ENCODE results near the gene MNAT1.

MNAT1 gene

GRCh38 chr14:60732840-60733483, 1.6 kb upstream of the MNAT1 start:
- no peaks in the 10 kb centered on the region for H3K4me1 ChIP-seq (ENCODE audit: control insufficient read depth, insufficient read depth, low read length)
- H3K4me3 ChIP-seq (ENCODE audit: low read depth, low read length), result no peak overlapping the region
- H3K27ac ChIP-seq (ENCODE audit: extremely low read depth, low read depth, low read length), result no peak overlapping the region
- ChIA-PET POLR2A (interaction anchor here (1.8 kb wide), 1 partner anchor 10 kb away, joined by 13 read pairs; the partner anchor contains the start of gene SIX4), CTCF (interaction anchor here (1.5 kb wide), 1 partner anchor 11 kb away, joined by 3 read pairs; no protein-coding TSS in a partner anchor)
- H3K9me3 ChIP-seq (ENCODE audit: control insufficient read depth, insufficient read depth, low read depth, low read length), result no peaks in the 10 kb centered on the region
- H3K36me3 ChIP-seq (ENCODE audit: control insufficient read depth in 2 of 2, insufficient read depth in 1 of 2, low read length in 2 of 2), result no peaks in the 10 kb centered on the region
- no peak for TF ChIP-seq MYNN (tag by site-specific recombination; IDR thresholded peaks at IDR 0.05; ENCODE audit: borderline replicate concordance)
- TF ChIP-seq, protein P1, sequence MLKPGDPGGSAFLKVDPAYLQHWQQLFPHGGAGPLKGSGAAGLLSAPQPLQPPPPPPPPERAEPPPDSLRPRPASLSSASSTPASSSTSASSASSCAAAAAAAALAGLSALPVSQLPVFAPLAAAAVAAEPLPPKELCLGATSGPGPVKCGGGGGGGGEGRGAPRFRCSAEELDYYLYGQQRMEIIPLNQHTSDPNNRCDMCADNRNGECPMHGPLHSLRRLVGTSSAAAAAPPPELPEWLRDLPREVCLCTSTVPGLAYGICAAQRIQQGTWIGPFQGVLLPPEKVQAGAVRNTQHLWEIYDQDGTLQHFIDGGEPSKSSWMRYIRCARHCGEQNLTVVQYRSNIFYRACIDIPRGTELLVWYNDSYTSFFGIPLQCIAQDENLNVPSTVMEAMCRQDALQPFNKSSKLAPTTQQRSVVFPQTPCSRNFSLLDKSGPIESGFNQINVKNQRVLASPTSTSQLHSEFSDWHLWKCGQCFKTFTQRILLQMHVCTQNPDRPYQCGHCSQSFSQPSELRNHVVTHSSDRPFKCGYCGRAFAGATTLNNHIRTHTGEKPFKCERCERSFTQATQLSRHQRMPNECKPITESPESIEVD (tag by site-specific recombination; IDR thresholded peaks at IDR 0.05), result peak; percentile 74
- TF ChIP-seq WT1 (tag by site-specific recombination; IDR thresholded peaks at IDR 0.05), result peak; percentile 71; the same call in 1 of the 2 replicates
- no peak for TF ChIP-seq ZSCAN4 (tag by site-specific recombination; IDR thresholded peaks at IDR 0.05)
- no peak for TF ChIP-seq ZNF580 (tag by site-specific recombination; IDR thresholded peaks at IDR 0.05)
- TF ChIP-seq OSR2 (tag by site-specific recombination; IDR thresholded peaks at IDR 0.05), result 0 out of 2 replicates have a peak, but pooled peaks have one; percentile 35
- TF ChIP-seq, protein P2, sequence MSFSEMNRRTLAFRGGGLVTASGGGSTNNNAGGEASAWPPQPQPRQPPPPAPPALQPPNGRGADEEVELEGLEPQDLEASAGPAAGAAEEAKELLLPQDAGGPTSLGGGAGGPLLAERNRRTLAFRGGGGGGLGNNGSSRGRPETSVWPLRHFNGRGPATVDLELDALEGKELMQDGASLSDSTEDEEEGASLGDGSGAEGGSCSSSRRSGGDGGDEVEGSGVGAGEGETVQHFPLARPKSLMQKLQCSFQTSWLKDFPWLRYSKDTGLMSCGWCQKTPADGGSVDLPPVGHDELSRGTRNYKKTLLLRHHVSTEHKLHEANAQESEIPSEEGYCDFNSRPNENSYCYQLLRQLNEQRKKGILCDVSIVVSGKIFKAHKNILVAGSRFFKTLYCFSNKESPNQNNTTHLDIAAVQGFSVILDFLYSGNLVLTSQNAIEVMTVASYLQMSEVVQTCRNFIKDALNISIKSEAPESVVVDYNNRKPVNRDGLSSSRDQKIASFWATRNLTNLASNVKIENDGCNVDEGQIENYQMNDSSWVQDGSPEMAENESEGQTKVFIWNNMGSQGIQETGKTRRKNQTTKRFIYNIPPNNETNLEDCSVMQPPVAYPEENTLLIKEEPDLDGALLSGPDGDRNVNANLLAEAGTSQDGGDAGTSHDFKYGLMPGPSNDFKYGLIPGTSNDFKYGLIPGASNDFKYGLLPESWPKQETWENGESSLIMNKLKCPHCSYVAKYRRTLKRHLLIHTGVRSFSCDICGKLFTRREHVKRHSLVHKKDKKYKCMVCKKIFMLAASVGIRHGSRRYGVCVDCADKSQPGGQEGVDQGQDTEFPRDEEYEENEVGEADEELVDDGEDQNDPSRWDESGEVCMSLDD (tag by site-specific recombination; IDR thresholded peaks at IDR 0.05), result no peak
- TF ChIP-seq ZBTB17 (tag by site-specific recombination; IDR thresholded peaks at IDR 0.05), result peak; percentile 60
- TF ChIP-seq ZNF16 (tag by site-specific recombination; IDR thresholded peaks at IDR 0.05; ENCODE audit: low read depth), result no peak
- TF ChIP-seq, protein P3, sequence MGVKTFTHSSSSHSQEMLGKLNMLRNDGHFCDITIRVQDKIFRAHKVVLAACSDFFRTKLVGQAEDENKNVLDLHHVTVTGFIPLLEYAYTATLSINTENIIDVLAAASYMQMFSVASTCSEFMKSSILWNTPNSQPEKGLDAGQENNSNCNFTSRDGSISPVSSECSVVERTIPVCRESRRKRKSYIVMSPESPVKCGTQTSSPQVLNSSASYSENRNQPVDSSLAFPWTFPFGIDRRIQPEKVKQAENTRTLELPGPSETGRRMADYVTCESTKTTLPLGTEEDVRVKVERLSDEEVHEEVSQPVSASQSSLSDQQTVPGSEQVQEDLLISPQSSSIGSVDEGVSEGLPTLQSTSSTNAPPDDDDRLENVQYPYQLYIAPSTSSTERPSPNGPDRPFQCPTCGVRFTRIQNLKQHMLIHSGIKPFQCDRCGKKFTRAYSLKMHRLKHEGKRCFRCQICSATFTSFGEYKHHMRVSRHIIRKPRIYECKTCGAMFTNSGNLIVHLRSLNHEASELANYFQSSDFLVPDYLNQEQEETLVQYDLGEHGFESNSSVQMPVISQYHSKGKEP (tag by site-specific recombination; IDR thresholded peaks at IDR 0.05), result no peak
- TF ChIP-seq ELK4 (IDR thresholded peaks at IDR 0.05; ENCODE audit: borderline replicate concordance, low read depth, low read length), result no peak
- no peak for TF ChIP-seq ZNF239 (tag by site-specific recombination; IDR thresholded peaks at IDR 0.05)
- no peak for TF ChIP-seq ZNF211 (tag by site-specific recombination; IDR thresholded peaks at IDR 0.05; ENCODE audit: low read depth)
- no peak for TF ChIP-seq YY2 (tag by site-specific recombination; IDR thresholded peaks at IDR 0.05)
- peak; percentile 55; the same call in 1 of the 2 replicates for TF ChIP-seq ZNF121 (tag by site-specific recombination; IDR thresholded peaks at IDR 0.05)
- no peak for TF ChIP-seq ZNF571 (tag by site-specific recombination; IDR thresholded peaks at IDR 0.05)
- TF ChIP-seq, protein P4, sequence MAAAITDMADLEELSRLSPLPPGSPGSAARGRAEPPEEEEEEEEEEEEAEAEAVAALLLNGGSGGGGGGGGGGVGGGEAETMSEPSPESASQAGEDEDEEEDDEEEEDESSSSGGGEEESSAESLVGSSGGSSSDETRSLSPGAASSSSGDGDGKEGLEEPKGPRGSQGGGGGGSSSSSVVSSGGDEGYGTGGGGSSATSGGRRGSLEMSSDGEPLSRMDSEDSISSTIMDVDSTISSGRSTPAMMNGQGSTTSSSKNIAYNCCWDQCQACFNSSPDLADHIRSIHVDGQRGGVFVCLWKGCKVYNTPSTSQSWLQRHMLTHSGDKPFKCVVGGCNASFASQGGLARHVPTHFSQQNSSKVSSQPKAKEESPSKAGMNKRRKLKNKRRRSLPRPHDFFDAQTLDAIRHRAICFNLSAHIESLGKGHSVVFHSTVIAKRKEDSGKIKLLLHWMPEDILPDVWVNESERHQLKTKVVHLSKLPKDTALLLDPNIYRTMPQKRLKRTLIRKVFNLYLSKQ (tag by site-specific recombination; IDR thresholded peaks at IDR 0.05; ENCODE audit: borderline replicate concordance), result no peak
- 0 out of 2 replicates have a peak, but pooled peaks have one; percentile 49 for TF ChIP-seq ZNF24 (tag by site-specific recombination; IDR thresholded peaks at IDR 0.05)
- TF ChIP-seq ZNF473 (tag by site-specific recombination; IDR thresholded peaks at IDR 0.05), result no peak
- TF ChIP-seq ZNF394 (tag by site-specific recombination; IDR thresholded peaks at IDR 0.05; ENCODE audit: borderline replicate concordance), result no peak
- no peak for TF ChIP-seq ZNF660 (tag by site-specific recombination; IDR thresholded peaks at IDR 0.05)
- TF ChIP-seq KLF7 (tag by site-specific recombination; IDR thresholded peaks at IDR 0.05; ENCODE audit: borderline replicate concordance), result no peak
- TF ChIP-seq, protein P5, sequence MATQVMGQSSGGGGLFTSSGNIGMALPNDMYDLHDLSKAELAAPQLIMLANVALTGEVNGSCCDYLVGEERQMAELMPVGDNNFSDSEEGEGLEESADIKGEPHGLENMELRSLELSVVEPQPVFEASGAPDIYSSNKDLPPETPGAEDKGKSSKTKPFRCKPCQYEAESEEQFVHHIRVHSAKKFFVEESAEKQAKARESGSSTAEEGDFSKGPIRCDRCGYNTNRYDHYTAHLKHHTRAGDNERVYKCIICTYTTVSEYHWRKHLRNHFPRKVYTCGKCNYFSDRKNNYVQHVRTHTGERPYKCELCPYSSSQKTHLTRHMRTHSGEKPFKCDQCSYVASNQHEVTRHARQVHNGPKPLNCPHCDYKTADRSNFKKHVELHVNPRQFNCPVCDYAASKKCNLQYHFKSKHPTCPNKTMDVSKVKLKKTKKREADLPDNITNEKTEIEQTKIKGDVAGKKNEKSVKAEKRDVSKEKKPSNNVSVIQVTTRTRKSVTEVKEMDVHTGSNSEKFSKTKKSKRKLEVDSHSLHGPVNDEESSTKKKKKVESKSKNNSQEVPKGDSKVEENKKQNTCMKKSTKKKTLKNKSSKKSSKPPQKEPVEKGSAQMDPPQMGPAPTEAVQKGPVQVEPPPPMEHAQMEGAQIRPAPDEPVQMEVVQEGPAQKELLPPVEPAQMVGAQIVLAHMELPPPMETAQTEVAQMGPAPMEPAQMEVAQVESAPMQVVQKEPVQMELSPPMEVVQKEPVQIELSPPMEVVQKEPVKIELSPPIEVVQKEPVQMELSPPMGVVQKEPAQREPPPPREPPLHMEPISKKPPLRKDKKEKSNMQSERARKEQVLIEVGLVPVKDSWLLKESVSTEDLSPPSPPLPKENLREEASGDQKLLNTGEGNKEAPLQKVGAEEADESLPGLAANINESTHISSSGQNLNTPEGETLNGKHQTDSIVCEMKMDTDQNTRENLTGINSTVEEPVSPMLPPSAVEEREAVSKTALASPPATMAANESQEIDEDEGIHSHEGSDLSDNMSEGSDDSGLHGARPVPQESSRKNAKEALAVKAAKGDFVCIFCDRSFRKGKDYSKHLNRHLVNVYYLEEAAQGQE (tag by site-specific recombination; IDR thresholded peaks at IDR 0.05), result no peak

Data from HEK293 (cell line).